Activated CD8-positive, alpha-beta T cell treated with anti-CD3 and anti-CD28 coated beads for 36 hours (primary cell): ENCODE measurements around the gene DHX32. TPM values are rescaled to one million over a fixed set of nuclear protein-coding genes. Genes with fewer than 3 reads are reported as not detected.
"Not testable (repeated sequence)": the region's sequence is repeated elsewhere in the genome, so short reads cannot be mapped to it uniquely, and the experiment has no call there.

Experiments used
- ATAC-seq: fragments of 200-7000 bp; cut with Tn5 transposase; one replicate; pipeline ENCODE4 v1.10.0; 2021; ENCODE audit warnings: mild to moderate bottlenecking, moderate library complexity
- CTCF ChIA-PET: fragments of 350-600 bp; sonication (Branson Sonifier 250); formaldehyde crosslinking; loops from one replicate; lab custom pipeline; 2021; ENCODE audit warnings: antibody characterized with exemption; lab: Charles Lee
- POLR2A ChIA-PET: fragments of 350-600 bp; sonication (Branson Sonifier 250); formaldehyde crosslinking; loops from one replicate; lab custom pipeline; 2021; ENCODE audit warnings: antibody characterized with exemption; lab: Charles Lee
- DNase-seq: peaks from one replicate; pipeline ENCODE4 v3.0.0-alpha.2; 2020
- H3K27ac Mint-ChIP-seq: one replicate; pipeline ENCODE4 v1.8.0; 2021; ENCODE audit warnings: mild to moderate bottlenecking, mixed read lengths
- H3K27me3 Mint-ChIP-seq: one replicate; pipeline ENCODE4 v1.8.0; 2021; ENCODE audit warnings: mixed read lengths
- H3K36me3 Mint-ChIP-seq: one replicate; pipeline ENCODE4 v1.8.0; 2021; ENCODE audit warnings: low read depth, mixed read lengths
- H3K4me1 Mint-ChIP-seq: one replicate; pipeline ENCODE4 v1.8.0; 2021; ENCODE audit warnings: low read depth, mixed read lengths
- H3K4me3 Mint-ChIP-seq: one replicate; pipeline ENCODE4 v1.8.0; 2021; ENCODE audit warnings: mild to moderate bottlenecking, moderate library complexity, mixed read lengths
- H3K9me3 Mint-ChIP-seq: one replicate; pipeline ENCODE4 v1.8.0; 2021; ENCODE audit warnings: mixed read lengths
- intact Hi-C: fragments of 100-400 bp; cut with micrococcal nuclease; formaldehyde crosslinking; loops from one replicate; pipeline ENCODE4 v1.10.0; 2022
- total RNA-seq, 2 experiments: library from RNA; stranded (reverse); gene quantifications; one replicate each; pipeline ENCODE4 v1.2.3, GENCODE V29; 2021
- TF ChIP-seq, protein P1 (sequence below): fragments of 200-600 bp; IDR thresholded peaks from one replicate; pipeline ENCODE4 v1.8.0; 2022; ENCODE audit warnings: antibody characterized with exemption, mild to moderate bottlenecking

Gene DHX32
- total RNA-seq, 2 experiments from 2014 or later = 26.6 to 27.8 TPM

DNA sequence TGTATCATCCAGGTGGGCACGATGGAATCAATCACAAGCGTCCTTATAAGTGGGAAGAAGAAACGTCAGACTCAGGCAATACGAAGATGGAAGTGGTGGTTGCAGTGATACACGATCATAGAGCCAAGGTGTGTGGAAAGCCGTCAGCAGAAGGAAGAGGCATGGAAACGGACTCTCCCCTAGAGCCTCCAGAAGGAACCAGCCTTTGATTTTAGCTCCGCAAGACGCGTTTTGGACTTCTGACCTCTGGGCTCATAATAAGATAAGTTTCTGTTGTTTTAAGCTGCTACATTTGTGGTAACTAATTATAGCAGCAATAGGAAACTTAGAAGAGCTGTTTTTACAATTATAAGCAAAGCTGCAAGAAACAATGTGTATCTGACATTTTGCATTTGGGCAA, 30.1 kb upstream of the DHX32 start:
- CTCF ChIA-PET = no interaction called here
- DNase-seq = no peak

DNA sequence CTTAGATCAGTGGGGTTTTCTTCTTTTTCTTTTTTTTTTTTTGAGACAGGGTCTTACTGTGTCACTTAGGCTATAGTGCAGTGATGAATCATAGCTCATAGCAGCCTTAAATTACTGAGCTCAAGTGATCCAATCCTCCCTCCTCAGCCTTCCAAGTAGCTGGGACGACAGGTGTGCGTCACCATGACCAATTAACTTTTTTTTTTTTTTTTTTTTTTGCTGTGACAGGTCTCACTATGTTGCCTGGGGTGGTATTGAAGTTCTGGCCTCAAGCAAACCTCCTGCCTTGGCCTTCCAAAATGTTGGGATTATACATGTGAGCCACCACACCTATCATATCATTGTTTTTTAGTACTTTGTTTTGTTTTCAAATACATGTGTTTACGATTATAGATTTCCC, 28.4 kb upstream of the DHX32 start:
- CTCF ChIA-PET, H3K27ac Mint-ChIP-seq, H3K4me3 Mint-ChIP-seq, DNase-seq, H3K4me1 Mint-ChIP-seq, intact Hi-C loops, H3K27me3 Mint-ChIP-seq, H3K9me3 Mint-ChIP-seq, H3K36me3 Mint-ChIP-seq, POLR2A ChIA-PET, ATAC-seq: not testable (repeated sequence)

More for the DNA sequence above, 30.1 kb upstream of the DHX32 start:
- Mint-ChIP-seq H3K4me1 (no peaks in the 10 kb centered on the region), H3K9me3 (no peaks in the 10 kb centered on the region), H3K27ac (no peak overlapping the region), H3K27me3 (peaks cover 3% of the 10 kb centered on the region), H3K4me3 (no peak overlapping the region), H3K36me3 (no peaks in the 10 kb centered on the region)
- TF ChIP-seq, protein P1, sequence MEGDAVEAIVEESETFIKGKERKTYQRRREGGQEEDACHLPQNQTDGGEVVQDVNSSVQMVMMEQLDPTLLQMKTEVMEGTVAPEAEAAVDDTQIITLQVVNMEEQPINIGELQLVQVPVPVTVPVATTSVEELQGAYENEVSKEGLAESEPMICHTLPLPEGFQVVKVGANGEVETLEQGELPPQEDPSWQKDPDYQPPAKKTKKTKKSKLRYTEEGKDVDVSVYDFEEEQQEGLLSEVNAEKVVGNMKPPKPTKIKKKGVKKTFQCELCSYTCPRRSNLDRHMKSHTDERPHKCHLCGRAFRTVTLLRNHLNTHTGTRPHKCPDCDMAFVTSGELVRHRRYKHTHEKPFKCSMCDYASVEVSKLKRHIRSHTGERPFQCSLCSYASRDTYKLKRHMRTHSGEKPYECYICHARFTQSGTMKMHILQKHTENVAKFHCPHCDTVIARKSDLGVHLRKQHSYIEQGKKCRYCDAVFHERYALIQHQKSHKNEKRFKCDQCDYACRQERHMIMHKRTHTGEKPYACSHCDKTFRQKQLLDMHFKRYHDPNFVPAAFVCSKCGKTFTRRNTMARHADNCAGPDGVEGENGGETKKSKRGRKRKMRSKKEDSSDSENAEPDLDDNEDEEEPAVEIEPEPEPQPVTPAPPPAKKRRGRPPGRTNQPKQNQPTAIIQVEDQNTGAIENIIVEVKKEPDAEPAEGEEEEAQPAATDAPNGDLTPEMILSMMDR = no peak
- intact Hi-C loops = no loop called here
- ATAC-seq = no peak
- POLR2A ChIA-PET = no interaction called here

DNA sequence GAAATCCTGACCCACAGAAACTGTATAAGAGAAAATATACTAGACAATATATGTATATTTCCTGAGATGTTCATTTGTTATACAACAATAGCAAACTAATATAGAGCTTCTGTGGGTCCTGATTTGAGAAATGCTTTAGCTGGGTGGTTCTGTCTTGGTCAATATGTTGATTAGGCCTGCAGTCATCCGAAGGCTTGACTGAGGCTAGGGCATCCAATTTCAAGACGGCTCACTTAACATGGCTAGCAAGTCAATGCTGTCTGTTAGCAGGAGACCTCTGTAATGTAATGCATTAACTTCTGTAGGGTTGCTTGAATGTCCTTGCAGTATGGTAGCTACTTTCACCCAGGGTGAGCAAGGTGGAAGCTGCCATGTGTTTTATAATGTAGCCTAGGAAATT, 27.7 kb upstream of the DHX32 start:
- H3K27me3 Mint-ChIP-seq, H3K9me3 Mint-ChIP-seq, ATAC-seq, intact Hi-C loops, H3K4me3 Mint-ChIP-seq, H3K27ac Mint-ChIP-seq, POLR2A ChIA-PET, H3K36me3 Mint-ChIP-seq, DNase-seq, CTCF ChIA-PET, H3K4me1 Mint-ChIP-seq: not testable (repeated sequence)

DNA sequence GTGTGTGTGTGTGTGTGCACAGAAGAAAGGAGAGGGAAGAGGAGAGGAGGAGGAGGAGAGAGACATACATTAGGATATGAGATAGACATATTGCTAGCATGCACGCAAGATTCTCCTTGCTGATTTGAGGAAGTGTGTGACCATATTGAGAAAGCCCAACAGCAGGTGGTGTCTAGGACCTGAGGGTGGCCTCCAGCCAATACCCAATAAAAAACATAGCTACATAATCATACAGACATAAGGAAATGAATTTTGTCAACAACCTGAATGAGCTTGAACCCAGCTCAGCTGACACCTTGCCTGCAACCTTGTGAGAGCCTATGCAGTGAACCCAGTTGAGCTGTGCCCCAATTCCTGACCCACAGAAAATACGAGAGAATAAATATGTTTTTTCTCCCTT, 26.5 kb upstream of the DHX32 start:
- H3K4me3 Mint-ChIP-seq, ATAC-seq, H3K9me3 Mint-ChIP-seq, H3K36me3 Mint-ChIP-seq, H3K27me3 Mint-ChIP-seq, intact Hi-C loops, H3K27ac Mint-ChIP-seq, H3K4me1 Mint-ChIP-seq, CTCF ChIA-PET, POLR2A ChIA-PET, DNase-seq: not testable (repeated sequence)

DNA sequence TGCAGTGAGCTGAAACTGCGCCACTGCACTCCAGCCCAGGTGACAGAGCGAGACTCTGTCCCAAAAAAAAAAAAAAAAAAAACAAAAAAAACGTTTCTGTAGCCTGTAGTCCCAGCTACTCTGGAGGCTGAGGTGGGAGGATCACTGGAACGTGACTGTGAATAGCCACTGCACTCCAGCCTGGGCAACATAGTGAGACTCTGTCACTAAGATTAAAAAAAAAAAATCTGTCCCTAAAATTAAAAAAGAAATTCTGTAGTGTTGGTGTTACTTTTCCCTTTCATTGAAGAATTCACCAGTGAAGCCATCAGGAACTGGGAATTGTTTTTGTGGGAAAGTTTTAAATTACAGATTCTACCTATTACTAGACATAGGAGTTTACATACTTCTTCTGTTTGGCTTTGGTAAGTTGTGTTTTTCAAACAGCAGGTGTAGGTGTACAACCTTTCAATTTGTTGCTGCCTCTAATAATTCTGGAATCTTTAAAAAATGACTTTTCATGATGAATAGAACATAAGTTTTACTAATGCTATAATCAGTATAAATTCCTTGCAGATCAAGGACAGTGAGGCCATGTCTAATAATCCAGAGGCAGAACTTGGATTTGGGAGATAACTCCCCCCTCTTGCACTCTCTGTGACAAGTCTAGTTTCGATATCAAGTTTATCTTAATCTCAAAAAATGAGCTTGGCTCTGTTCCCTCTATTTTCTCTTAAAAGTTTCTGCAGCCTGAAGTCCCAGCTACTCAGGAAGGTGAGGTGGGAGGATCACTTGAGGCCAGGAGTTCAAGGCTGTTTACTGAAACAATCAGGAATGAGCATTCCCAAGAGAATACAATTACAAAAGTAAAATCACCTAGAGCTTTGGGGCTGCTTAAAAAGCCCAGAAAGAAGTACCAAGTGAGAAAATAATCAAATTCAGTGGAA, 24.2 kb upstream of the DHX32 start:
- ATAC-seq, H3K36me3 Mint-ChIP-seq, H3K4me1 Mint-ChIP-seq, intact Hi-C loops, POLR2A ChIA-PET, H3K27ac Mint-ChIP-seq, H3K9me3 Mint-ChIP-seq, H3K4me3 Mint-ChIP-seq, H3K27me3 Mint-ChIP-seq, DNase-seq, CTCF ChIA-PET: not testable (repeated sequence)

DNA sequence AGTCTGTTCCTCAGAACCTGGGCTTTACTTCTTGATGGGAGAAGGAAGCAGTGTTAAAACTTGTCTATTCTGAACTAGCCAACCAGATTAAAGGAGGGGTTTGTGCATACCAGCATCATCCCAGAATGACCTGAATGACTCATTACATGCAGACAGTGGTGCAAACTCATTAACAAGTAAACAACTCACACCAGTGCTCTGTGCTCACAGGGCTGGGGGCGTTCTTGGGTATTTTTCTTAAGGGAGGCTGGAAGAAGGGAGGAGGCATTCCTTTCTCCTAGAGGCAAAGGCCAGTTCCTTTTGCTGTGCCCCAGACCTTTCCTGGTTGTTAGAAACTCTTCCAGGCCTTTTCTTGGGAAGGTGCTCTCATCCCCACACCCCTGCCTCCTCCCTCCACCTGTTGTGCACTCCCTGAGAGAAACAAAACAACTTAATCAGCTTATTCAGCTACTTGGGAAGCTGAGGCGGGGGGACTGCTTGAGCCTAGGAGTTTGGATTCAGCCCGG, 22.1 kb upstream of the DHX32 start:
- H3K36me3 Mint-ChIP-seq, CTCF ChIA-PET, H3K4me3 Mint-ChIP-seq, ATAC-seq, H3K27ac Mint-ChIP-seq, H3K9me3 Mint-ChIP-seq, intact Hi-C loops, H3K4me1 Mint-ChIP-seq, POLR2A ChIA-PET, H3K27me3 Mint-ChIP-seq, DNase-seq: not testable (repeated sequence)

DNA sequence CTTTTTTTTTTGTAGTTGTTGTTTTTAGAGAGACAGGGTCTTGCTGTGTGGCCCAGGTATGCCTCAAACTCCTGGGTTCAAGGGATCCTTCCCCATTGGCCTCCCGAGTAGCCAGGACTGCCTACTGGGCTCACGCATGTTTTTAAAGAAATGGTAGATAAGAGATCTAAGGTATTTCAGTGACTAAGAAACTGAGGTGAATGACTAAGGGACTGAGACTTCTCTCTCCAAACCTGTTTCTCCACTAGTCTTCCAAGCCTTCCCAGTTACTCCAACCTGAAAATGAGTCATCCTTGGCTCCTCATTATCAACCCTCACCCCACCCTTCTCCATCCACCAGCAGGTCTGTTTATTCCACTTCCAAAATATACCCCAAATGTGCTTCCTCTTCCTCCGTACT, 19.9 kb upstream of the DHX32 start:
- POLR2A ChIA-PET, DNase-seq, H3K27me3 Mint-ChIP-seq, CTCF ChIA-PET, H3K4me1 Mint-ChIP-seq, intact Hi-C loops, H3K27ac Mint-ChIP-seq, H3K9me3 Mint-ChIP-seq, ATAC-seq, H3K4me3 Mint-ChIP-seq, H3K36me3 Mint-ChIP-seq: not testable (repeated sequence)

DNA sequence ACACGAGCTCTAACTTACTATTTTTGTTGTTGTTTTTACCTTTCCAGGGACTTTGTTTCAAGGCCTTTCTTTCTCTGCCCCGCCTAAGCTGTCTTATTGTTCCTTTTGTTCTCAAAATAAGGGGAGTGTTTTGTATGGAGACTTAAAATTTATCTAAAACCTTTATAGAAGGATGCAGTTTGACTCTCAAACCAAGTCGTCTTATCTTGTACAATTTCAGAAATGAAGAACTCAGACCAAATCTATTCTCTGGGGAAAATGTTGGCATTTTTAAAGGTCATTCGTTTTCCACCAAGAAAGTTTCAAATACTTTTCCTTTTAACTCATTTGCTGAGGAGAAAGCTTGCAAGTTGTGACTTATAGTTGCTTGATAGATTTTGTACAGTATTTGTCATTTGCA, 16.2 kb upstream of the DHX32 start:
- H3K9me3 Mint-ChIP-seq, H3K36me3 Mint-ChIP-seq, intact Hi-C loops, H3K27me3 Mint-ChIP-seq, CTCF ChIA-PET, H3K27ac Mint-ChIP-seq, ATAC-seq, POLR2A ChIA-PET, DNase-seq: not testable (repeated sequence)
- H3K4me1 Mint-ChIP-seq = peaks cover 15% of the 10 kb centered on the region
- peak overlapping the region; percentile 79 for H3K4me3 Mint-ChIP-seq

DNA sequence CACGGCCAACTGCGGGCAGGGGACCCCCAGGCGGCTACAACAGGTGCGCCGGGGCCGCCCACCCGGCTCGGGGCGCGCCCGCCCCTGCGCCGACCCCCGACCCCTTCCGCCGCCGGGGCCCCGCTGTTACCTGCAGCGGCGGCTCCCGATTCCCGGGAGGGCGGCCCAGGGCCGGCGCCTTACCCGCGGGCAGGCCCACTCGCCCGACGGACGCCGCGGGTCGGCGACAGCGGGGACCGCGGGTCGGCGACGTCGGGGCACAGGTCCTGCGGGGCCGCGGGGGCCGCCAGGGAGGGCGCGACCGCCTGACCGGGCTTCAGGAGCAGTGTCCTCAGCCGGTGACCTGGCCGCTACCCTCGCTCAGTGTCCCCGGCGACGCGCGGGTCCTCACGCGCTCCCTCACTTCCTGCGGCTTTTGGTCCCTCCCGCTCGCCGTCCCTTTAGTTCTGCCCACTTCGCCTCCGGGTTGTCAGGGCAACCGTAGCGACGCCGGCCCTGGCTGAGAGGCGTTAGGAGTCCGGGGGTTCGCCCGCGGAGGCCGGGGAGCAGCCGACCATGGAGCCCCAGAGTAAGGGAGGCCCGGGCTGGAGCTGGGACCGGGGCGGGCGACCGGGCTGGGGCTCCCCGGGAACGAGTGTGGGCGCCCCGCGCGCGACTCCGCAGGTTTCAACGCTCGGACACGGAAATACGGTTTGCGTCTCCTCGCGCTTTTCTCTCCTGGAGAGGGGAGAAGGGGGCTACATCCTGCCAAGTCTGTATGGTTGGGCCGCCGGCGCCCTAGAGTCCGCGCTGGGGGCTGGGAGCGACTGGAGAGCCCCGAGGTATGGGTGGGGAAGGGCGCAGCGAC, 15.2 kb upstream of the DHX32 start, which contains the start of gene FANK1:
Gene FANK1, plus strand, starts transcription at position 477 of the 847 bp plus-strand sequence. Its CDS starts 79 bp downstream, at position 556.
- CTCF ChIA-PET = not testable (repeated sequence)

DNA sequence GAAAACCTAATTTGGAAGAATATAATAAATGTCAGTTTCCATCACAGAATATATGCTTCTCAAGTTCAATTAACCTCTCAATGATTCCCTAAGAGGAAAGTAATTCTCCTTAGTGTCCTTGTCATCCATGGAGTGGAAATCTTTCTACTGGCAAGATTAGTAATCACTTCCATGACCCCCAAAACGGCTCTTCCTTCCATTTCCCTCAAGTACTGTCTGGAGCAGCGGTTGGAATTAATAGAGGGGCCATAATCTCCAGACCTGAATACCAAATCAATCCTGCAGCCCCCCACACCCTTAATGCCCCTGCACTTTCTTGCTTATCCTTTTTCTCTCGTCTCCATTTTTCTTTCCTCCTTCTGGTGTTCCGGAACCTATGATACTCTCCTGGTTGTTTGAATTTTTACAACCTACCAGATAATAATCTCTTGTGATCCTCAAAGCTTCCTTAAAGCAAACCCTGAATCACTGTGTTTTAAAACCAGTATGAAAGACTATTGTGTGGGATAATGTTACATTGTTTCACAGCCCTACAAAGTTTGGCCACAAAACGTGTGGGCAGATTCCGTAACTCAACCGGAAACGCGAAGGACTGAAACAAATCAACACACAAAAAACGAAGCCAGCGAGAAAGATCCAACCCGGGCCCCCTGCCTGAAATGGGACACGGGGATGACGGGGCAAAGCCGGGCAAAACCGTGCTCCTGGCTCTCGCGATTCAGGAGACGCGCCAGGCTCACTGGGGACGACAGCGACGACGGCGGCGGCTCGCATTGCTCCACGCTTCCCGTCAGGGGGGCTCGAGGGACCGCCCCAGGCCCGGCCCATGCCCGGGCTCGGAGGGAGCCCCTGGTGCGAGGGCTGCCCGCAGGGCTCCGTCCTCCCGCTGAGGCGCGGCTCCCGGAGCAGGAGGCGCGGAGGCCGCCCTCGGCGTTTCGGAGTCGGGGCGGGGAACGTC, 14.3 kb upstream of the DHX32 start:
- POLR2A ChIA-PET, intact Hi-C loops, H3K36me3 Mint-ChIP-seq, H3K27me3 Mint-ChIP-seq, CTCF ChIA-PET, H3K9me3 Mint-ChIP-seq: not testable (repeated sequence)
- peak; percentile 69 for DNase-seq
- Mint-ChIP-seq H3K4me1 (peaks cover 15% of the 10 kb centered on the region), H3K4me3 (peak overlapping the region; percentile 91), H3K27ac (peak overlapping the region; percentile 86)
- ATAC-seq = peak; percentile 70

More for the DNA sequence above, 15.2 kb upstream of the DHX32 start, which contains the start of gene FANK1:
- H3K27me3 Mint-ChIP-seq, POLR2A ChIA-PET, intact Hi-C loops, H3K9me3 Mint-ChIP-seq, H3K36me3 Mint-ChIP-seq: not testable (repeated sequence)
- peak within 1 kb of the TSS; percentile 86 for H3K27ac Mint-ChIP-seq
- peak within 1 kb of the TSS; percentile 91 for H3K4me3 Mint-ChIP-seq
- peaks cover 15% of the 10 kb centered on the region for H3K4me1 Mint-ChIP-seq
- ATAC-seq (peak; percentile 87), DNase-seq (peak; percentile 91)
